NCI-H748 (cell line): Measurements from ENCODE around the gene IFNG.
"Not testable (repeated sequence)": the region's sequence is repeated elsewhere in the genome, so short reads cannot be mapped to it uniquely, and the experiment has no call there.

Experiments
- DNase-seq: peaks from one replicate; lab custom pipeline; 2025; ENCODE audit not compliant: unreplicated experiment; lab: John Stamatoyannopoulos, UW

The IFNG gene

DNA sequence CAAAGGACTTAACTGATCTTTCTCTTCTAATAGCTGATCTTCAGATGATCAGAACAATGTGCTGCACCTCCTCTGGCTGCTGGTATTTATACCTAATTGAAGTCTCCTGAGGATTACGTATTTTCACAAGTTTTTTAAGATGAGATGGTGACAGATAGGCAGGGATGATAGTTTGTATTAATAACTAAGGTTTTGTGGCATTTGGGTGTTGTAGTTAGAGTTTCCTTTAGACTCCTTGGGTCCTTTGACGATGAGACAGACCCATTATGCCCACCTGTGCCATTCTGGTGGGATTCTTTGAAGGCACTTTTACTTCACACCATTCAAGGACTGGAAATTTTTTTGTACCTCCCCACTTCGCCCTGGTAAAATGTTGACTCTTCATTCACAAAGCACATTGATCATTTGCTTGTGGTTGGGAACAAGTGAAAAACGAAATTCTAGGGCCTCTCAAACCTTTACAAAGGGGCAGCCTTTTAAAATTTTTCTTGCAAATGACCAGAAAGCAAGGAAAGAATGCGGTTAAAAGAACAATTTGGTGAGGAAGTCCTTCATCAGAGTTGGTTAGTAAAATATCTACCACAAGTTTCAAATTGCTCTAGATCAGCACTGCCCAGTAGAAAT is at the start of gene IFNG:
Gene IFNG, minus strand, starts transcription at position 60 of the 624 bp plus-strand sequence. CDS start 125 bp downstream, outside the sequence.
- DNase-seq: no peak

DNA sequence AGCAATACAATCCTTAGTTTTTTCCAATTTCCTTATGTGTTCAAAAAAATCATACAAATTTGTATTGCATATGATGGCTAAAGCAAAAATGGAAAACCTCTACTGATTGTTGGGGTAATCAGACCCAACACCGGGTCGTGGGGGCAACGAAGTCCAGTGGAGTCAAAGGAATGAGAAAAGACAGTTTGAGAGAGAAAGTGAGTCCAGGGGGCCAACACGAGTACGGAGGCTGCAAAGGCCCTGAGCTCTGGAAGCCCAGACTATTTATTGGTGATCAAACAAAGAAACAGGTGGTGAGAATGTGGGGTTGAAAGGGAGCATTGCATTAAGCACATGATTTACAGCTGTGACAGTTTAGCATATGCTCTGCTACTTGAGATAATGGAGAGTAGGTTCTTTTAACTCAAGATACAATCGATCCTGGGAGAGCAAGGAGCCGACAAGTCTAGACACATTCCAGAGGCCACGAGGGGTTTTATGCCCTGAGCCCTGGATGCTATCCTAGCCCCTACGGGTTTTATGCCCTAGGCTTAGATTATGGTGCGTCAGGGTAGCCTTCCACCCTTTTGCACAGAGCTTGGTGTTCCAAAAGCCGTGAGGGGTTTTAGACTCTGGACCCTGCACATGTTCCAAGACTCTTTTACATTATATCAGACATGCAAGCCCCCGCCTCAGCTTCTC is 49.6 kb upstream of the IFNG start:
- DNase-seq: peak; percentile 81

DNA sequence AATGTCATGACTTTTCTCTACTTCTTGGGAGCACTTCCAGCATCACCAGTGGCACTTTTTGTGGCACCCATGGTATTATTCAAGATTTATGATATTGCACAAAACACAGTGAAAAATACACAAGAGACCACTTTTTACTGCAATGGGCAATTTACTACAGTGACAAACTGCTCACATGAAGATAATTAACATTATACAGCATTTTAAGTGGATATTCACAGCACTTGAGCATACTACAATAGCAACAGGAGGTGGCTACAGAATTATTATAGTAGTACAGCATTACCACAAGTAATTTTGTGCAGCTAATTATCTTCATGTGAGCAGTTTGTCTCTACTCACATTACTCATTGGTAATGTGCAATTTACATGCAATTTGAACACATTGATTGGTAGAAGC is 47.7 kb upstream of the IFNG start:
- peak; percentile 93 for DNase-seq

DNA sequence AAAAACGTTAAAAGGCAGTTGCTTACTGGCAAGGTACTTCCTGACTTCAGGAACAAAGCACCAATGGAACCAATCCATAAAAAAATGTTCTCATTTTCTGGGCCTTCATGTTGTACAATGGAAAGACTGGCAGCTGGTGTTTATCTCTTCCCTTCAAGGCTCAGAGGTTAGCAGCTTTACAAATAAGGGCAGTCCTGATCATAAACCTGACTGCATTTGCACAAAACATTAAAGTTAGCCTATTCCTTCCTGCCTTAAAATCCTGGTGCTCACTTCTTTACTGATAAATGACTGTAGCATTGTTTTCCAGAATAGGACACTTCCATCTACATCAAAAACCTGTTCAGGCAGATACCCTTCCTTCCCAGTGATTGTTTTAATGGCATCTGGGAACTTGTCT is 46.9 kb upstream of the IFNG start:
- peak; percentile 90 for DNase-seq

DNA sequence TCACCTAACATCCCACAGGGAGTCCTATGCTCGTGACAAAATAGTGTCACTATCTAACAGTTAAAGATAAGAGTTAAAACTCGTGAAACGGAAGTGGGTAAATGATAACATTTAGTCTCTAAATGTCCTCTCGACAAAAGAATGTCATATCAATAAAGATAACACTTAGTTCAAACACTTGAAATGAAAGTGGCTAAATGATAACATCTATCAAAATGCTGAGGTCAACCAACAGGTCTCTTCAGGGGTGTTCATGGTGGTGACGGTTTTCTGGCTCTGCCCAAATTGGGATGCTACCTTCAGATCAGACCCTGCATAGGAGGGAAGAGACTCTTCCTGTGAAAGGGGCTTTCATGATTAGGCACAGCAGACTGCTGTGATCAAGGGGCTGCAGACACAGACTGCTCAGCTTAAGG is 43.9 kb upstream of the IFNG start:
- no peak for DNase-seq

DNA sequence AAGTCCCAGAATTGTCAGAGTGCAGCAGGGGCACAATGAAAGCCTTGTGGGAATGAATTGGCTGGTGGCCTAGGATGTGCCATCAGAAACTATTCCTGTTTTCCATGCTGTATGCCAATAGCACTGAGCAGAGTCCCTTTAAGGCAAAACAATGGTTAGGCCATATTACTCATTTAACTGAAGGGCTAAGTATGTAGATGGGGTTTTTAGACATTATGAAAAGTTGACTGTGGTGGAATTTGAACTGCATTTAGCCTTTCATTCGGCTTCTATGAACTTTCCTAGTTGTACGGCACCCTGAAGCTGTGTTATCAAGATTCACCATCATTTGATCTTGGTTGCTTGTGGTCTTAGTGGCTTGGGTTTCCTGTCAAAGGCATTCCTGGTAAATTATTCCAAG is 41.3 kb upstream of the IFNG start:
- no peak for DNase-seq

DNA sequence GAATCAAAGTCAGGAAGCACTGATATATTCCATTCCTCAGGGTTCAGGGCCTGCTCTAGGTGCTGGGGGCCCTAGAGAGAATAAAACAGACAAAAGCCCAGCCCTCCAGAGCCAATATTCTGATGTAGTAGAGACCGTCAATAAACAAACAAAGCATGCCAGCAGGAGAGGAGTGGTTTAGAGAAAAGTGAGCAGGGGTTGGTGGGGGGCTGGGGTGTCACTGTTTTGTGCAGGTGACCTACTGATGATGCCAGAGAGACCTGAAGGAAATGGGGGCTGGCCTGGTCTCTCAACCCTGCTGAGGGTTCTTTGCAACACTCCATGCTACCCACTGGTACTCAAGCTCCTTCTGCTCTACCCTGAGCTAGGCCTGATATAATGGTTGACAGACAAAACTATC is 39.6 kb upstream of the IFNG start:
- peak; percentile 15 for DNase-seq

DNA sequence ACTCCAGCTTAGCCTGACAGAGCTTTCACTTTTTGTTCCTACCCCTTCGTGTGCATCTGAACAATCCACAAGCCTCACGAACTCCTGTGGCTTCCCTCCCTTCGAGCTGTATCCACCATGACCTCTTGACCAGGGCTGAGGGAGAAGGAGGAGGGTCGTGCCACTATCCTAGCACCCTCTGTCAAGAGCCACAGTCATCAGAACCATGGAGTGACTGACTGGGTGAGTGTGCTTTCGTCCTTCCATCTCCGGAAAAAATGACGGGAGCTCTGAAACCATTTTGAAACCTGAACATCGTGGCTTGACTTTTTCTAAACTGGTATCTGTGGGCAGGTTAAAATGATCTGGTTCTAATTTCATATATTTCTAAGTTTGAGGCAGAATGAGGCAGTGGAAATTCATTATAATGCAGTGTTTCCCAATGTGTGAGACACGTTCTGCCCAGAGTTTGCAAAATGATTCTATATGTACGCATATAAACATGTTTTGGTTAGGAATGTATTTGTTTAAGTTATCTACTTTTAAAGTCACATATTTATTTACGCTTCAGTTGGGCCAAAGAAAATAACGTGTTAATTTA is 39.1 kb upstream of the IFNG start:
- DNase-seq: no peak

DNA sequence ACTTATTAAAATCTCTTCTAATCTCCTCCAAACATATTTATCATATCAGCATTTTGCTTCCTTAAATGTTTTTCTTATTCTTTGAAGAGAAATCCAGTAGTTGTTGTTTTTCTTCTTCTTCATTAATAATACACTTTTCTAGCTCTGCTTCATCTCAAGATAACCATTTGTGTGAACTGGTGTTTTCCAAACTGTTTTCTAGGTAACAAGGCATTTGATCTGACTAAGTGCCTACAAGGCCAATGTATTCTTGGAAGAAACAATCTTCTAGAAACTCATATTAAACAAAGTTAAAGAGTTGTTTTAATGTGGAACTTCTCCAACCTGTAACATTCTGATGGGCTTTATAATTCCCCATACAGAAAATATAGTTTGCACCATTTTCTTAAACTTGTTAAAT is 30.8 kb upstream of the IFNG start:
- no peak for DNase-seq

DNA sequence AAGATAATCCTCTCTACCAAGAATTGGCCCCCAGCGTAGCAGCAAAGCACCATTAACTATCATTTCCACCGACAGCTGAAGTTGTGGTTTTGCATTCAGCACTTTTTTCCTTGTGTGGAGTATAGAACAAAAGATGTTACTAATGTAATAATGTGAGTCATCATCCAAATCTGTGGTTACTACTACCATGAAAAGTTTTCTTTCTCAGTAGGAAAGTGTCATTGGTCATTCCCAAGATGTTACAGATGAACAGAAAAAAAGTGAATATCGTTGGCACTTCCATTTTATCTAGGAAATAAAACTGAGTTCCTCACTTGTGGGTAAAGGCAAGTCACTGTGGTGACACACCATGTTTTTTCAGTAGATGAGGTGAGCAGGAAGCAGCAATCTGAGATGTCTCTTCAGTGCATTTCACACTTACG is 30.3 kb upstream of the IFNG start:
- no peak for DNase-seq

DNA sequence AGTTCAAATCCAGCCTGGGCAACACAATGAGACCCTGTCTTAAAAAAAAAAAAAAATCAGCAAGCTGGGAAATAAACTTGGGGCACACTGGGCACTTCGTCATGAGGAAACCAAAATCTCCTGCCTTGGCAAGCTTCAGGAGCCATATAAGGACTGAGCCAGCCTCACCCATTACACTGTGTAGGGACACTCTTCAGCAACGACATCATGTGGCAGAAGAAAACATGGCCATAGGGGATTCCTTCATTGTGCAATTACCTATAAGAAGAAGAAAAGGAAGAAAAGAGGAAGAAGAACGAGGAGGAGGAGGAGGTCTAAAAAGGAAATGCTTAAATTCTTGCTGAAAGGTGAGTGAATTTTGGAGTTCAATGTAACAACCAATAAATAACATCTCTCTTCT is 26.1 kb upstream of the IFNG start:
- no peak for DNase-seq

DNA sequence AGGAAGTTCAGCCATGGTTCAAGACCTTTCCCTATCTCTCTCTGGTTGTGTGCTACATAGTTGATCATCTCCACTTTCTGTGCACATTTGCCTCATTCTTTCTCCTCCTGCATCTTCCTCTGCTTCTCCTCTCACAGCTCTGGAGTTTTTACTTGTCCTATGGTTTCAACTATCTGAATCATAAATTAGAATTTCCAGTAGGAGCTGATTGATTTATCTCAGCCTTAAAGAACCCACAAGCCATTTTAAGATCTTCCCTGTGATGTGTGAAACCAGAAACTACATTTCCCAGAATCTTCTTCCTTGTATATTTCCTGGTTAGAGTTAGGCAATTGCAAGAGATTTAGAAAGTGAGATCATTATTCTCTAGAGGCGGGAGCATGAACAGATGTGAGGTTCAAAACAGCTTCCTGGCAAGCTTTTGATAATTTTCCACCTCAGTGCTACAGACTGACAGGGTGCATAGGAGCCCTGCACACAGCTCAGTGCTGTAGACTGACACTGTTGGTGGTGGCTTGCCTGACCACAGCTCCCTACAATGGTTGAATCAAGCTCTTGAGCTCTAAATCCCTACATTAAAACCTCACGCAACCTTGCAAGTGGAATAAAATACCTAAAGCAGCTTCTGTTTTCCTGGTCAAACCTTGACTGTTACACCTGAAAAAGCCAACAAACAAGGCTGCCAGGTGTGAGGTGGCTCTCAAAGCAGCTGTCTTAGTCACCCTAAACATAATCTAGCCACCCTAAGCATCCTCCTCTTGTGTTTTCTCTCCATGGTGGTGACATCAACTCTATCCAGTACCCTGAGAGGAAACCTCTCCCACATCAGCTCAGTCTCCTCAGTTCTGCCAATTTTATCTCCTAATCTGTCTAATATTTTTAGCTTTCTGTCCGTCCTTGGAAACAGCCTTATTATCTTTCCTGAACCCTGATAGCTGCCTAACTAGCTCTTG is 21.5 kb upstream of the IFNG start:
- DNase-seq: no peak

DNA sequence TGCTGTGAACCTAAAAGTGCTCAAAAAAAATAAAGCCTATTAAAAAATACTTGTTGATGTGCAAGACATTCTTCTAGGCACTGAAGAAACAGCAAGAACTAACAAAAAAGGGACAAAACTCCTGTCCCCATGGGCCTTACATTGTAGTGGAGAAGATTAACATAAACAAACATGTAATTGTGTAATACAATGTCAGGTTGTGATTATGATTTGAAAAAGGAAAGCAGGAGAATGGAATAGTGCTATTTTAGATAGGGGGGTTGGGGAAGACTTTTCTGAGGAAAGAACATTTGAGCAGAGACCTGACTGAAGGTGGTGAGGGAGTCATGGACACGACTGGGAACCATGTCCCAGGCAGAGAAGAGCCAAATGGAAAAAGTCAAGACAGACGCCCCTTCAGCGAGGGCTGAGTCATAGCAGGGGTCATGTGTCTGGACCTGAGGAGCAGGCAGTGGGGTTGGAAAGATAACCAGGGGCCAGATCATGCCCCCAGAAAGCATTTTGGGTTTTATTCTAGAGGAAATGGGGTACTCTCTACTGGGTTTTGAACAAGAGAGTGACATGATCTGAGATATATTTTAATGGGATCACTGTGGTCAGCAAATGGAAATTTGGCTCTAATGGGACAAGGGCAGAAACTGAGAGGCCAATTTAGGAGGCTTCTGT is 19.4 kb upstream of the IFNG start:
- no peak for DNase-seq

DNA sequence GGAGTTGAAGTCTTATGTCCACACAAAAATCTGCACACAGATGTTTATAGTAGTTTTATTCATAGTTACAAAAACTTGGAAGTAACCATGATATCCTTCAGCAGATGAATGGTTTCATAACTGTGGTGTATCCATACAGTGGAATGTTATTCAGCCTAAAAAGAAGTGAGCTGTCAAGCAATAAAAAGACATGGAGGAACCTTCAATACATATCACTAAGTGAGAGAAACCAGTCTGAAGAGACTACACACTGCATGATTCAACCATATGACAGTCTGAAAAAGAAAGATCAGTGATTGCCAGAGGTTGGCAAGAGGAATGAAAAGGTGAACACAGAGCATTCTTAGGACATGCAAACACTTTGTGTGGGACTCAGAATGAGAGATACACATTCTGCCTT is 18.6 kb upstream of the IFNG start:
- no peak for DNase-seq

DNA sequence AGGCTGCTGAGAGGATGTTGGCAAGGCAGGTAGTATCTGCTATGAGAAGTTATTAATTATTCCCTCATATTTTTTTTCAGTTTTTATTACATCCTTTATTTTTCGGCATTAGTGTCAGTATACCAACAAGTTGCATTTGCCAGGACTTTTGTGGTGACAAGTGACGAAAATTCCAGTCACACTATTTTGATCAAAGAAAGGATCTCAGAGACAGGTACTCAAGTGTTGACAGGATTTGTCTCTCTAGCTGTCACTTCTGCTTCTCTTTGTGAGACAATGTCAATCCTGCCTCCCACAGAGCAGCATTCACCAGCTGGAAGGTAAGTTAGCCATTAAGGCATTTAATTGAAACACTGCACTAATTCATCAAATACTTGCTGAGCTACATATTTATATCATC is 18.0 kb upstream of the IFNG start:
- DNase-seq: peak; percentile 13

DNA sequence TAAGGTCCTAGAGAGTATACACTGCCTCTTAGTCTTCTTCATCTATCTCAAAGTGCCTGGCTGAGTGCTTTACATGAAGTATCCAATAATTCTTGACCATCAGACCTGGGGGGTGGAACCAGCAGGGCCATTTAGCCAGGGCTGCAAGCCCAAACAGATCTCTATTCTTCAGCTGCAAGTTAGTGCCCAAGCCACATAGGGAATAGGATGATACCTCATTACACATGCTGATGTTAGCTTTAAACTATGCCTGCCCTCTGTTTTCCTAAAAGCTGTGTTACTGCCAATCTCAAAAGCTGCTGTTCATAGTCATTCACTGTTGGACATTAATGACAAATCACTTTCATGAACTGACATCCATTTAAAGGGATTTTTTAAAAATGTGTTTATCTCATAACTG is 16.7 kb upstream of the IFNG start:
- no peak for DNase-seq

DNA sequence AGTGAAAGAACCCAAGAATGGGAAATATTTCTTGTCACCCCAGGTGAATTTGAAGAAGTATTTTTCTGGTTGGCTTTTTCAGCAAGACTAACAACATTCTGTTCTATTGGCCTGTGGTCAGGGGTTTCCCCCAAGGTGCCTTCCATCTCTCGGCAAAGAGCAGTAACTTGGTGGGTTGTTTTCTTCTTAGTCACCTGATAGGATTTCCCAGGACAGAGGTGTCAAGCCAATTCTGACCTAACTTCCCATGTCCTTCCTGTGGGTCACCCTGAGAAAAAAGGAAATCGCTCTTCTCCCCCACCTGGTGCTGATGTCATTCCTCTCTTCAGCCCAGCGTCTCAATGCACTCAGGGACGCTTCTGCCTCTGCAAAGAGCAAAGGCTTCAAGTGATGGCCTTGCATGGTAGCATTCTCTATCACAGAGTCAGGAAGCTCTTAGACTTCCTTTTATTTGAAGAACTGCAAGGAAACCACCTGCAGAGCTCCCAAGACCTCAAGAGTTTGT is 16.1 kb upstream of the IFNG start:
- DNase-seq: no peak

DNA sequence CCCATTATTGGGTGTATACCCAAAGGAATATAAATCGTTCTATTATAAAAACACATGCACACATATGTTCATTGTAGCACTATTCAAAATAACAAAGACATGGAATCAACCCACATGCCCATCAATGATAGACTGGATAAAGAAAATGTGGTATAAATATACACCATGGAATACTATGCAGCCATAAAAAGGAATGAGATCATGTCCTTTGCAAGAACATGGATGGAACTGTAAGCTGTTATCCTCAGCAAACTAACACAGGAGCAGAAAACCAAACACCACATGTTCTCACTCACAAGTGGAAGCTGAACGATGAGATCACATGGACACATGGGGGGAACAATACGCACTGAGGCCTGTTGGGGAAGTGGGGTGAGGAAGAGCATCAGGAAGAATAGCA is 15.2 kb upstream of the IFNG start:
- not testable (repeated sequence) for DNase-seq

DNA sequence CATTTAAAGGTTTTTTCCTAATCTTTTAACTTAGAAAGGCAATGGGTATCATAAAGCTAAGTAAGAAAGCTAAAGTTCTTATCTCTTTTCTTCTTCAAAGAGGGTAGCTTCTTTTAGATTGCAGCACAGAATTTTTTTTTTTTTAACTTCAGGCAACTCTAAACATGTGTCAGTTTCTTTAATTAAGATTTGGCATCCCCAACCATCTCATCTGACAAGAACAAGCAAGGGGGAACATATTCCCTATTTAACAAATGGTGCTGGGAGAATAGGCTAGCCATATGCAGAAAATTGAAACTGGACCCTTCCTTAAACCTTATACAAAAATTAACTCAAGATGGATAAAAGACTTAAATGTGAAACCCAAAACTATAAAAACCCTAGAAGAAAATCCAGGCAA is 14.3 kb upstream of the IFNG start:
- no peak for DNase-seq

DNA sequence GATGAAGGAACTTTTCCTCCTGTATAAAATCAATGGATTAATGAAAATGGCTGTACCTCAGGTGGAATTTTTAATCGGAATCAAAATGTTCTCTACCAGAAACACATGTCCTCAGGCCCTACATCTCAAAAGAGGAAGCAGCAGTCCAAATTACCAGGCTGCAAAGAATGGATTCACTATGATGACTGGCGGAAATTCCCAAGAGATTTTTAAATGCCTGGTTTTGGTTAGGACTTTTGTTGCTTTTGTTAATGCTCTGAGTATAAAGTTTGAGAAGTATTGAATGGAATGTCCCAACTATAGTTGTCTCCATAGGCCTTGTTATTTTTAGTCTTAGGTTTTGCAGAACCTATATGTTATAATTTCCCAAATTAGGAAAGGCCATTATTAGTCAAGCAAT is 11.2 kb upstream of the IFNG start:
- no peak for DNase-seq
